NCI-H2196 treated with DMSO at 0.1 percent for 48 hours (cell line): ENCODE measurements around the gene NEK5.

Source experiments
- DNase-seq: peaks from one replicate; lab custom pipeline; 2025; ENCODE audit not compliant: unreplicated experiment; lab: John Stamatoyannopoulos, UW

NEK5 gene

GRCh38 chr13:52016296-52016695 is 112.6 kb downstream of the NEK5 start:
- no peak for DNase-seq

DNA sequence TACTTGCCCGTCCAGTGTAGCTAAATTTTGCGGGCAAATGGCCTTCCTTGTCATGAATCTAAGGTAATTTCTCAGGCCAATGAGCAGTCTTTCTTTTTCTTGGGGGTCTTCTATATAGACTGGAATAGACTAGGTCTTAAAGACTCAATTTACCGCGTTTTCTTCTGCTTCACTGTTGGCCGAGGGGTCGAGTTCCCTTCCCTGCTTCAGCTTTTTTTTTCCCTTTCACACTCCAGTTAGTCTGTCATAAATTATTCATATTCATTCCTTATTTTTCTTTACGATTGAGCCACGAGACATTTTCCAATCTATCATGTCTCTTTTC is 116.4 kb downstream of the NEK5 start:
- no peak for DNase-seq

DNA sequence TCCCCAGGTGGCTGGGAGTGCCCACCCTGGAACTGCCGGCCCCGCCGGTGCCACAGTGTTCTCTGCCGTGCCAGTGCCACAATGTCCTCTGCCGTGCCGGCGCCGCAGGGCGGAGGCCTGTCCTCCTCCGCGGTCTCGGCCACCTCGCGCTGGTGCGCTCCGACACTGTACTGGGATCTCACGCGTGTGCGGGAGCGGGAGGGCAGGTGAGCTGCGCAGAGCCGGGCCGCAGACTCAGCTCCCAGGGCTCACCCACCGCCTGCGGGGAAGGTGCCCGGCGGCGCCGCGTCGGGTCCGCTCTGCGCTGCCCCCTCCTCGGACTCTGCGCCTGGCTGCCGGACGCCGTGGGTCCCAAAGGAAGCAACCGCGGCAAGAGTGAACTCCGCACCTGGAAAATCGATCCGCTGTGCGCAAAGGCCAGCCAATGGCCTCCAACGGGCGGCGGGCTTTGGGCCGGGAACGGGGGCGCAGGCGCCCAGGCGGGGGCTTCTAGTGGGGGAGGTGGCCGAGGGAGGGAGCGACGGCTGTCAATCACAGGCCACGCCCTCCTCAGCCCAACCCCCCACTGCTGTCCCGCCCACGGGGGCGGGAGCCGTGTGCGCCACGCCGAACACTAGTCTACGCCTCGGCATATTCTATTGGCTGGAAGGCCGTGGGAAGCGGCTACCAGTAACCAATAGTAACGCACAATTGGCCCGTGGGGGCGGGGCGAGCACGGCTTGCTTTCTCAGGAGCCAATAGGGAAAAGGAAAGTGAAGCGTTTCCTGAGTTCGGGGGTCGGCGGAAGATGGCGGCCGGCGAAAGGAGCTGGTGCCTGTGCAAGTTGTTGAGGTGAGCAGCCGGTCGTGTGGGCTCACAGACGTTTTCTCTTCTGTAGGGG is 117.0 kb downstream of the NEK5 start, which contains the start of gene ALG11:
ALG11 (plus strand) TSS at position 767 of the 880 bp plus-strand sequence; CDS start at position 788, 21 bp downstream.
- DNase-seq, result peak; percentile 56

DNA sequence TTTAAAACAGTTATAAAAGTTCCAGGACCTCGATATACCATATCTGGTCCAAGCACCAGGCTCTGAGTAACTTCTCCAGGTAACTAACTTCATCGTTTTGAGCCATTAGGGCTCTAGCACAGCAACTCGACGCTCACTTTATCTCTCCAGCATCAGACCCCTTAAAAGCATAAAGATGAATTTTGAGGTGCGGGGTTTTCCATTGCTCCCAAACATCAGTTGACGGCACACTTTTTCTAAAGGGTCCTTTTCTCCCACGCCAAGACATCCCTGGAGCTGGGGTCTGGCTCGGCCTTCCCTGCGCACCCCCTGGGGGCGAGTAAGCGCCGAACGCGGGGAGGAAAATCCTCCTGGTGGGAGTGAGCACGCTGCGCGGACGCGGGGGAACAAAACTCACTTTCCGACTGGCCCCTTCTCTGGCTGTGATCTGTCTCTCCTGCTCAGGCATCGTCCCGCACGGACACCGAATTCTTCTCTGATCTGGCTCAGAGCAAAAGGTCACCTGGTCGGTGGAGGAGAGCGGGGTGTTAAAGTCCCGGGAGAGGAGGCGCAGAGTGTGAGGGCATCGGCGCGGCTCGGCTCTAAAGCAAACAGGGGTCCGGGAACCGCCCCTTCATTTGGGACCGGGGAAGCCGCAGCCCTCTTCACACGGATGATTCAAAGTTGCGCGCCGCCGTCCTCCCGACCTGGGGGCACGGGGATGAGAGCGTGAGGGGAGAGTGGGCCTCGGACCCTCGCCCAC is 117.8 kb downstream of the NEK5 start, which contains the start of gene ATP7B:
ATP7B (minus strand) TSS at position 561 of the 742 bp plus-strand sequence; CDS start at position 448, 113 bp downstream.
- no peak for DNase-seq

GRCh38 chr13:52009946-52010345 is 118.9 kb downstream of the NEK5 start:
- no peak for DNase-seq

DNA sequence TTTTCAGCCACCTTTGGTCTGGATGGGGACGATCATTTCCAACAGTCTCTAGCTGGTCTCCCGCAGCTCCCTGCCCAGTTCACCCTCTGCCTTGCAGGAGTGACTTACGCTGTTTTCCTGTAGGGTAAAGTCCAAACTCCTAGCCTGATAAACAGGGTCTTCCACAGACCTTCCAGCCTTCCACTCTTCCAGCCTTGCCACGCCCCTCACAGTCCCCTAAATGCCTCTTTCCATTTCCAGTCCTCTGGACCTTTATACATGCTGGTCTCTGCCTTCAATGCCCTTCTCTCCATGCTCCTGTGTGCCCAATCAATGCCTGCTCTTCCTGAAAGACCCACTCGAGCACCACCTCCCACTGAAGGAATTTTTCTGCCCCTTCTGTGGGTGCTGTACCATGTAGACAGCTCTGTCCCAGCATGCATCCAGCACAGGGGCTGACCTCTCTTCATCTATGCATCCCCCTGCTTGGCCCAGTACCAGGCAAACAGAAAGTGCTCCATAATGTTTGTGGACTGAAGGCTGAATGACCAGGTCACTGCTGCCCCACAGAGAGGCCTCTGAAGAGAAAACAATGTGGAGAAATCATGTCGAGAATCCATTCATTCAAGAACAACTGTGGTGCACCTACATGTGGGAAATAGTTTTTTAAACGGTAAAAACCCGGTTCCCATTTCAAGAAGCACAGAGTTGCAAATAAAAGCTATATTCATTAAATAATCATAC is 122.2 kb downstream of the NEK5 start:
- no peak for DNase-seq

DNA sequence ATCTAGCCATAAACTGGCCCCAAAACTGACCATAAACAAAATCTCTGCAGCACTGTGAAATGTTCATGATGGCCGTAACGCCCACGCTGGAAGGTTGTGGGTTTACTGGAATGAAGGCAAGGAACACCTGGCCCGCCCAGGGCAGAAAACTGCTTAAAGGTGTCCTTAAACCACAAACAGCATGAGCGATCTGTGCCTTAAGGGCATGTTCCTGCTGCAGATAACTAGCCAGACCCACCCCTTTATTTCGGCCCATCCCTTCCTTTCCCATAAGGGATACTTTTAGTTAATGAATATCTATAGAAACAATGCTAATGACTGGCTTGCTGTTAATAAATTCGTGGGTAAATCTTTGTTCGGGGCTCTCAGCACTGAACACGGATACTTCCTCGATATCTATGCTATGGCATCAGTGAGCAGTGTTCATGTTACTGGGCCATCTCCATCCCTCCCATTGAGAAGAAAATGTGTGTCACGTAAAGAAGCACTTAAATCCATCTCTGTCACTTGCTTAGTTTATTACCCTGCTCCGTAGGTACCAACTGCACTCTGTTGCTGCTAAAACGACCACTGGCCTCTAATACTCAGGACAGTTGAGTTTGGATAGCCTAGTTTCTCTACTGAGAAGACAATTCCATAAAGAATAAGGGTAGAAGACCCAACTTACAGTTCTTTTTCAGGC is 122.9 kb downstream of the NEK5 start:
- no peak for DNase-seq

DNA sequence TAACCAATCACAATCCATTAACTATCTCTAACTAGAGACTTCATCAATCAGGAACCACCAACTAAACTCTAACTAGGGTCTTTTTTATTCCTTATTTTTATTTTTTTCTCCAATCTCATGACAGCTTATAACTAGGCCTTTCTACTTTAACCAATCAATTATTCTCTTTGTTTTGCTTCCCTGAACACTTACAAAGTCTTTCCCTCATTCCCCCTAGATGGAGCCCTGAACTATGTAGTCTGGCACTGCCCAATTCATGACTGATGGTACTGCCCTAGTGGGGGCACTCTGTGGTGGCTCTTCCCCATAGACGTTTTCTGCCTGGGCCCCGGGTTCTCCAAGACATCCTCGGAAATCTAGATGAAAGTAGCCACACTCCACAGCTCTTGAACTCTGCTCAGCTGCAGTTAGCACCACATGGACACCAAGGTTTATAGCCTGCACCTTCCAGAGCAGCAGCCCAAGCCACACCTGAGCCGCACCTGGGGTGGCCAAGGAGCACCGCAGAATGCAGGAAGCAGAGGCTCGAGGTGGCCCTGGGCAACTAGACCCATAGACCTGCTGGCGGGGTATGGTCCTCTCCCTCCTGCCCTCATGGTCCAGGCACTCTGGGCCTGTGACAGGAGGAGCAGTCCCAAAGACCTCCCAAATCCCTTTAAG is 124.2 kb downstream of the NEK5 start:
- DNase-seq, result no peak

DNA sequence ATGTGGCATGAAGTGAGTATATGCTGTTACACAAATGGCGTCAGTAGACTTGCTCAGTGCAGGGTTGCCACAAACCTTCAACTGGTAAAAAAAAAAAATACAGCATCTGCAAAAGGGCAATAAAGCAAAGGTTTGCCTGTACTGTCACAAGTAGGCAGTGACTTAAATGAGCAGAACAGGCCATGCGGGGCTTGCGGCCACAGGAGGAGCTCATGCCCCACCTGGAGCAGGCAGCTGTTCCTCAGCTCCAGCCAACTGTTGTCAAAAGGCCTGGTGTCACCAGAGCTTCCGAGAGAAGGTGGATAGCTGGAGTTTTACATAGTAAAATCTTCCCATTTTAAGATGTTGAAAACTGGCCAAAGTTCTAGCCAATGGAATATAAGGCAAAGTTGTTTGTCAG is 125.3 kb downstream of the NEK5 start:
- DNase-seq, result no peak

GRCh38 chr13:52002361-52002760 is 126.5 kb downstream of the NEK5 start:
- DNase-seq, result no peak

- peak; percentile 48 for DNase-seq
Observed at GRCh38 chr13:52001120-52001731, 127.6 kb downstream of the NEK5 start.

- no peak for DNase-seq
Observed at GRCh38 chr13:51999921-52000320, 129.0 kb downstream of the NEK5 start.

DNA sequence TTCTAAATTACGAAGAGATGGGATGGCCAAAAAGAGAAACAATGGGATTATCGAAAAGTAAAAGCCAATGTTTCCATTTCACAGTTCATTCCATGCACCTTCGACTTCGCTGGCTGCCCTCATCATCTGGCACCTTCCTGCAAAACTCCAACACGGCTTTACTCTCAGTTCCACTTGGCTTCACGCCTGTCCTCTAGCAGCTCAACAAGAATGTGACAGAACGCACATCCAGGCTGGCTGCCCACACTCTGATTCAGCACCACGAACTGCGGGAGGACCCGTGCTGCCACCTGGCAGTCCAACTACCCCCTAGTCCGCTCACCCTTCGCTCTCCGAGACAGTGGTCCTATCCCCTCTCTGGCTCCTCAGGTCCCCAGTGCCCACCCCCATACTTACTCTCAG is 129.4 kb downstream of the NEK5 start:
- DNase-seq, result no peak

GRCh38 chr13:51998723-51999509 is 130.0 kb downstream of the NEK5 start:
- peak; percentile 8 for DNase-seq

GRCh38 chr13:51997641-51998330 is 131.1 kb downstream of the NEK5 start:
- peak; percentile 36 for DNase-seq

DNA sequence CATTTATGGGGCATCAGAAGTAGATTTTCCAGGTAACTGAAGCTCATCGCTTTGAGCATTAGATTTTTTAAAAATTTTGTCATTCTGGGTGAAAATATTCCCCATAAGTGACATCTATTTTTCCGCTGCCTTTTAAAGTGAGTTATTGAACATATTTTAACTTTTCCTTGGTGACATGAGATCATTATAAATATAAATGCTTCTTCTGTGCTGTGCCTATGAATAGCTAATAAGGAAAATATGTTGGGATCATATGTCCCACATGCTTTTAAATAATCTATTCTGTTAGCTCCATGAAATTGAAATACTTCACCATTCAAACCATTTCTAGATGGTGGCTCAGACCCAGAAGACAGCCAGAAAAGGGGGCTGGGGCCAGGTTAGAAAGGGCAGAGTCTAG is 131.7 kb downstream of the NEK5 start:
- no peak for DNase-seq

- DNase-seq, result no peak
Observed at GRCh38 chr13:51996641-51997040, 132.2 kb downstream of the NEK5 start.

GRCh38 chr13:51995677-51996551 is 133.0 kb downstream of the NEK5 start:
- peak; percentile 16 for DNase-seq
